Activated CD8-positive, alpha-beta memory T cell treated with anti-CD3 and anti-CD28 coated beads for 24 hours (primary cell): ENCODE results near the gene ZNF560.

Experiments
- DNase-seq: peaks from one replicate; pipeline ENCODE4 v3.0.0-alpha.2; 2020

The ZNF560 gene

DNA sequence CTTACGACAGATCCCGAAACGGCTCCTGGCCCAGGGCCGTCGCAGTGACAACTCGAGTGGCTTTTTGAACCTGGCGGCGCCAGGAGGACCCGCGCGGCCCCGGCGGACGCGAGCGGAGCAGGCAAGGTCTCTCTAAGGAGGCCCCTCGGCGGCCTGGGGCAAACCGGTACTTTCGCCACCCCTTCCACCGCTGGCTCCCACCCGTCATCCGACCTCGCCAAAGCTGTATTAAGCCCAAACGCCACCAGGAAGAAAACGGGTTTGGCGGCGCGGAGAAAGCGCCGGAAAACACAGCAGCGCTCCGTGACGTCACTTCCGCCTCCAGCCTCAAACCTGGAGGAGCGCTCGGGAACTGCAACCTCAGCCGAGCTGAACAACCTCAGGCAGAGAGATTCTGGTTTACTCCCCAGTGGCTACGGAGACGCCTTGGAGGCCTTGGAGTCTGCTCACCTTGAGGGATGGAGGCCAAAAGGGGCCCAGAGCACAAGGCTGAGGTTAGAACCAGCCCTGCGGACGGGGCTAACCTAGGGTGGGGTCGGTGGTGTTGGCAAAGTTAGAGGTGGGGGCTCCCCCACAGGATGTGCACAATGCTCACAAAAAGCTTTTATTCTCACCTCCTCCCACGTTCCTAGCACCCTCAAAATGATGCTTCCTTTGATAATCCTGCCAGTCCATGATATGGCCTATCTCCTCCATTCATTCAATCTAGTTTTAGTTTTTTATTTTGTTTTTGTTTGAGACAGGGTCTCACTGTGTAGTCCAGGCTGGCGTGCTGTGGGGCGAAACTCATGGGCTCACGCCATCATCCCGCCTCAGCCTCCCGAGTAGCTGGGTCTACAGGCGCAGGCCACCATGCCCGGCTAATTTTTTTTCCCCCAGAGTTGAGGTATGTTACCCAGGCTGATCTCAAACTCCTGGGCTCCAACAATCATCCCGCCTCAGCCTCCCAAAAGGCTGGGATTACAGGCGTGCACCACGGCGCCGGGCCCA, 62.8 kb downstream of the ZNF560 start, which contains the start of gene ZNF266:
ZNF266 (minus strand) TSS at position 295 of the 990 bp plus-strand sequence. CDS start 15,484 bp downstream, outside the sequence.
- DNase-seq: peak; percentile 96

DNA sequence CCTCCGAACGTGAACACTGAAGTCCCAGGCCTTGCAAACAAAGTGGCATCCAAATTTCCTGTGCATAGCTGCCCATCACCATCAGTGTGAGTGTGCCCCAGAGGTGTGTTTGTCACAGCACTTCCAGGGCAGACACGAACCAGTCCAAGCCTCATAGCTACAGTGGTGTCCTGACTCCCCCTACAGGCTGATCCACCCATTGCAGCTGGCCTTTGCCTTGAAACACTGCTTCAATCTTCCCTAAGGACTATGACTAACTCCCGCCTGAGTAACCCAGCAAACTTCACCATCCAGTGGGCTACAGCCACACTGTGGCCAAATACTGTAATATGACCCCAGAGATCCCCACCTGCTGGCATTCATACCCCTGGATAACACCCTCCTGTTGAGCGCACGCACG, 66.9 kb downstream of the ZNF560 start:
- DNase-seq: no peak

DNA sequence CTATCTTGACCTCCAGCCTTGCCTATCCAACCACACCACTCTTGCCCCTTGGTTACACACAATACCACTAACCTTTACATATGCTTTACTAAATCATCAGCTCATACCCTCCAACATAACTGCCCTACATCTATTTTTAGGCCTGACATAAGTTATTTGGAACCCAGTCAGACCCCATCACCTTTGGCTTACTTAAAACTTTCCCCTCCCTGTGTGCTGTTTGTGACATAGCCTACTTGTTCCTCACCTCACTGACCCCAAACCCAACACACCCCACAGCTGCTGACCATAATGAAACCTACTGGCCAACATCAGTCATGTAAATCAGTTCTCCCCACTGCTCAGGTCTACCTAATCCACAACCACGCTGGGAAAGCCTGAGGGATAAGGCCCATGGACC, 68.0 kb downstream of the ZNF560 start:
- no peak for DNase-seq

DNA sequence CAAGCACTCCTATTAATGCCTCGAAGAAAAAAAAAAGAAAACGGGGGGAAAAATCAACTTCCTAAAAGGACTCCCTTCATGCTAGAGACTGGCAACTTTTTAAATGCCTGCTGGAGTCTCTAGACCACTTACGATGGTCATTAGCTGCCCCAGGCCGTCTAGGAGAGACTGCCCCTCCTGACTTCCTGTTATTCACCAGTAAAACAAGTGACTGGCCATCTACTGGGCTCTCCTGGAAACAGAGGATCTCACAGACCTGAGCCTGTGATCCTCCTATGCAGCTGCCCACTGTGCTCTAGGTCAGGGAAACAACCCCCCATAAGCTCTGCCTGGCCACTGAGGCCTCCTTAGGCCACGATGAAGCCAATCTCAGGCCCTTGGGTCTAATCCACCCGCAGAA, 70.5 kb downstream of the ZNF560 start:
- DNase-seq: no peak
